Caki2 (cell line): ENCODE measurements around the gene MAN2C1. TPM values are rescaled to one million over a fixed set of nuclear protein-coding genes. Genes with fewer than 3 reads are reported as not detected.
A peak's percentile ranks its signal among the peaks of the same experiment; 100 is the strongest.
"Not testable (repeated sequence)": the region's sequence is repeated elsewhere in the genome, so short reads cannot be mapped to it uniquely, and the experiment has no call there.

Source experiments
- DNase-seq: peaks from one replicate; pipeline ENCODE4 v3.0.0-alpha.2; 2015; ENCODE audit warnings: low read depth
- in situ Hi-C: cut with HindIII; loops from 2 replicates; pipeline ENCODE4 v1.10.0; 2016; ENCODE audit warnings: low sequenced_read_pairs, low pct_unique_long_range_greater_than_20kb, mixed read lengths
- total RNA-seq: library from RNA; depleted of rRNA; stranded (reverse); fragments of >200 nt; shearing (Covaris generic); gene quantifications from 2 replicates; pipeline ENCODE4 v1.2.3, GENCODE V29; 2014; ENCODE audit warnings: low replicate concordance

MAN2C1 gene
- total RNA-seq, 1 experiment from 2014 or later = 66.8 TPM

GRCh38 chr15:75349351-75349669 is 19.1 kb downstream of the MAN2C1 start:
- in situ Hi-C loops, DNase-seq: not testable (repeated sequence)

GRCh38 chr15:75348562-75349350 is 19.7 kb downstream of the MAN2C1 start:
- no peak for DNase-seq
- in situ Hi-C loops = no loop called here

GRCh38 chr15:75348034-75348561 is 20.3 kb downstream of the MAN2C1 start:
- DNase-seq = no peak
- in situ Hi-C loops = no loop called here

GRCh38 chr15:75347222-75348033 is 21.0 kb downstream of the MAN2C1 start:
- in situ Hi-C loops = no loop called here
- no peak for DNase-seq

GRCh38 chr15:75346796-75347221 is 21.6 kb downstream of the MAN2C1 start, which contains the start of gene NEIL1:
Gene NEIL1, plus strand, starts transcription at chr15:75347039. Its CDS starts 1,867 bp downstream, at chr15:75348906.
- in situ Hi-C loops = no loop called here

GRCh38 chr15:75343953-75344352 is 24.5 kb downstream of the MAN2C1 start:
- DNase-seq, in situ Hi-C loops: not testable (repeated sequence)

More at GRCh38 chr15:75346796-75347221, 21.6 kb downstream of the MAN2C1 start, which contains the start of gene NEIL1:
- no peak for DNase-seq

- in situ Hi-C loops = no loop called here
- DNase-seq = no peak
Measured at GRCh38 chr15:75342221-75342620, 26.2 kb downstream of the MAN2C1 start.

- in situ Hi-C loops = no loop called here
- no peak for DNase-seq
Measured at GRCh38 chr15:75339531-75340240, 28.7 kb downstream of the MAN2C1 start.

GRCh38 chr15:75338661-75339240 is 29.7 kb downstream of the MAN2C1 start:
- in situ Hi-C loops = no loop called here
- DNase-seq = no peak

GRCh38 chr15:75335705-75336355 is 32.6 kb downstream of the MAN2C1 start, which contains the start of gene COMMD4:
Gene COMMD4, plus strand, starts transcription at chr15:75336063. Its CDS starts 27 bp downstream, at chr15:75336090.
- in situ Hi-C loops = no loop called here
- DNase-seq = peak; percentile 86

GRCh38 chr15:75335313-75335704 is 33.1 kb downstream of the MAN2C1 start:
- in situ Hi-C loops = no loop called here
- no peak for DNase-seq

GRCh38 chr15:75333654-75334419 is 34.6 kb downstream of the MAN2C1 start:
- in situ Hi-C loops, DNase-seq: not testable (repeated sequence)

- DNase-seq, in situ Hi-C loops: not testable (repeated sequence)
Measured at GRCh38 chr15:75332093-75332492, 36.3 kb downstream of the MAN2C1 start.

- DNase-seq = no peak
- in situ Hi-C loops = no loop called here
Measured at GRCh38 chr15:75329571-75329970, 38.8 kb downstream of the MAN2C1 start.

- in situ Hi-C loops = no loop called here
- DNase-seq = no peak
Measured at GRCh38 chr15:75328493-75329314, 39.7 kb downstream of the MAN2C1 start.

- DNase-seq = no peak
- in situ Hi-C loops = no loop called here
Measured at GRCh38 chr15:75327491-75327890, 40.9 kb downstream of the MAN2C1 start.
